Effector memory CD4-positive, alpha-beta T cell (primary cell): ENCODE data around the gene IFRD1.

Experiments used
- DNase-seq, 3 donors: peaks; one replicate each; pipeline ENCODE4 v3.0.0-alpha.2; 2020
- H3K27ac ChIP-seq: 2 replicates; pipeline ENCODE4 v1.7.0; 2013; ENCODE audit warnings: mild to moderate bottlenecking, low read length, moderate library complexity; ENCODE audit not compliant: insufficient read depth, poor library complexity, severe bottlenecking
- H3K27me3 ChIP-seq: replicated peaks from 2 replicates; pipeline ENCODE4 v1.7.0; 2013; ENCODE audit warnings: mild to moderate bottlenecking, low read length; ENCODE audit not compliant: insufficient read depth, control insufficient read depth, poor library complexity, severe bottlenecking
- H3K36me3 ChIP-seq: 2 replicates; pipeline ENCODE4 v1.7.0; 2013; ENCODE audit warnings: mild to moderate bottlenecking, low read length, moderate library complexity; ENCODE audit not compliant: control insufficient read depth, insufficient read depth
- H3K4me1 ChIP-seq: 2 replicates; pipeline ENCODE4 v1.7.0; 2013; ENCODE audit warnings: low read length, mild to moderate bottlenecking; ENCODE audit not compliant: control insufficient read depth, insufficient read depth, poor library complexity, severe bottlenecking
- H3K4me3 ChIP-seq: 2 replicates; pipeline ENCODE4 v1.7.0; 2013; ENCODE audit warnings: low read length, low read depth, mild to moderate bottlenecking; ENCODE audit not compliant: insufficient read depth, poor library complexity, severe bottlenecking
- H3K9me3 ChIP-seq: 2 replicates; pipeline ENCODE4 v1.7.0; 2013; ENCODE audit warnings: mild to moderate bottlenecking, low read length, moderate library complexity; ENCODE audit not compliant: control insufficient read depth
- total RNA-seq, 3 donors: gene quantifications; one replicate each; lab custom pipeline; 2026; lab: John Stamatoyannopoulos, UW

The IFRD1 gene, protein sequence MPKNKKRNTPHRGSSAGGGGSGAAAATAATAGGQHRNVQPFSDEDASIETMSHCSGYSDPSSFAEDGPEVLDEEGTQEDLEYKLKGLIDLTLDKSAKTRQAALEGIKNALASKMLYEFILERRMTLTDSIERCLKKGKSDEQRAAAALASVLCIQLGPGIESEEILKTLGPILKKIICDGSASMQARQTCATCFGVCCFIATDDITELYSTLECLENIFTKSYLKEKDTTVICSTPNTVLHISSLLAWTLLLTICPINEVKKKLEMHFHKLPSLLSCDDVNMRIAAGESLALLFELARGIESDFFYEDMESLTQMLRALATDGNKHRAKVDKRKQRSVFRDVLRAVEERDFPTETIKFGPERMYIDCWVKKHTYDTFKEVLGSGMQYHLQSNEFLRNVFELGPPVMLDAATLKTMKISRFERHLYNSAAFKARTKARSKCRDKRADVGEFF
- 116 to 250 (median 122) reads per million in 3 donors for total RNA-seq

DNA sequence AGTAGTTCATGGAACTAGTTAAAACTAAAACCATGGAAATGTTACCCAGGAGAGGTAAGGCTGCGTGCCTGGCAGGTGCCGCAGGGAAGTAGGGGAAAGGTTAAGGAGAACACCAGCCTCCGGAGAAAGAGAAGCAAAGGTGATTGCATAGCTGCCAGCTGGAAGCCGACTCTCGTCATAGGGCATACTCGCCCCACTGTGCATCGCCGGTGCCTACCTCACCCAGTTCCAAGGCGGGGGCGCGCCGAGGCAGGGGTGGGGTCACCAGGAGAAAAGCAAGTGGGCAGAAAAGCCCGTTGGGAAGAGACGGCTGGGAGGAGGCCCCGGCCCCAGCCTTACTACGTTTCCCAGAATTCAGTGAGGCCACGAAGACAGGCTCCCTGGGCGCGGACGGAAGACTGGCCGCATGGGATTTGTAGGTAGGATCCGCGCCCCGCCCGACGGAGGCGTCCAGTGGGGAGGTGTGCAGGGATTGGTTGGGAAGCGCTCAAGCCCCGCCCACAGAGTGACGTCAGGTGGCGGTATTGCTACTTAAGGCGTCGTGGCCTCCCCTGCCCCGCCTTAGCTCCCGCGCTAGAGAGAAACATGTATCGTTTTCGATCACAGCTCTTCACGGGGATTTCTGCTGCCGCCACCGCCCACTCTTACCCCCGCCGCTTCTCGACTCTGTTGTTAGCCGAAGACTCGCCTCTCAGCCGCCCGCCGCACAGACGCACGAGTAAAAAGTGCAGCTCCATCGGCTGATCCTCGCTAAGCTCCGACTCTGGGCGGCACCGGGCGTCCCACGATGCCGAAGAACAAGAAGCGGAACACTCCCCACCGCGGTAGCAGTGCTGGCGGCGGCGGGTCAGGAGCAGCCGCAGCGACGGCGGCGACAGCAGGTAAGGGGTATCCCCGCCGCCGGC is at the start of gene IFRD1:
Gene IFRD1, plus strand, starts transcription at position 559 of the 905 bp plus-strand sequence. Its CDS starts 229 bp downstream, at position 788.
- Histone ChIP-seq H3K27ac (peak within 1 kb of the TSS; percentile 99), H3K36me3 (no peaks in the 10 kb centered on the region), H3K4me3 (peak within 1 kb of the TSS; percentile 98), H3K9me3 (no peaks in the 10 kb centered on the region), H3K27me3 (no peaks in the 10 kb centered on the region), H3K4me1 (peaks cover 9% of the 10 kb centered on the region)
- DNase-seq = peak; percentile 96 to 98 (median 97)

DNA sequence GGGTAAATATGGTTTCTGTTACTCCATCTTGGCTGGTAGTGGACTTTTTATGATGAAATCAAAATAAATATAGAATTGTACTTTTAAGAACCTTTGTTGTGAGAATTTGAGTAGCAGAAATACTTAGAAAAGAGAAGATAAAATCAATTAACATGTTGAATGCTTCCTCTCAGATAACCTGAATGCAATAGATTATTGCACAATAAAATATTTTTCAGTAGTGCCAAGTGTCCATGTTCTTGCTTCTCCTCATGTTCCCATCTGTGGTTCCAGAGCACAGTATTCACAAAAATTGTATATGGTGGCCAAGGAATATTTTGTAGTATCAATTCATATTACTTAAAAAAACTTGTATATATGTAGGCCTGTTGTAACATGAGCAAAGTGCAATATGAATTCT is 45.9 kb upstream of the IFRD1 start:
- Histone ChIP-seq H3K9me3 (no peaks in the 10 kb centered on the region), H3K4me3 (no peak overlapping the region), H3K36me3 (no peaks in the 10 kb centered on the region), H3K27me3 (no peaks in the 10 kb centered on the region), H3K4me1 (no peaks in the 10 kb centered on the region), H3K27ac (no peak overlapping the region)
- no peak for DNase-seq

DNA sequence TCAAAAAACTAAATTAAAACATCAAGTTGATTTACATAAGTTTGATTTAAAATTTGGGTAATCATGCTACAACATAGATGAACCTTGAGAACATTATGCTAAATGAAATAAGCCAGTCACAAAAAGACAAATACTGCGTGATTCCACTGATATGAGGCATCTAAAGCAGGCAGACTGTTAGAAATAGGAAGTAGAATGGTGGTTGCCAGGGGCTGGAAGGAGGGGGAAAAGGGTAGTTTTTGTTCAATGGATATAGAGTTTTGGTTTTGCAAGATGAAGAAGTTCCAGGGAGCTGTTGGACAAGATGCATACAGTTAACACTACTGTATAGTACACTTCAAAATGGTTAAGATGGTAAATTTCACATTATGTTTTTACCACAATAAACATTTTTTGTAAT is 45.0 kb upstream of the IFRD1 start:
- Histone ChIP-seq H3K9me3 (no peaks in the 10 kb centered on the region), H3K36me3 (no peaks in the 10 kb centered on the region), H3K4me1 (no peaks in the 10 kb centered on the region), H3K27me3 (no peaks in the 10 kb centered on the region), H3K27ac (no peak overlapping the region), H3K4me3 (no peak overlapping the region)
- DNase-seq = no peak

DNA sequence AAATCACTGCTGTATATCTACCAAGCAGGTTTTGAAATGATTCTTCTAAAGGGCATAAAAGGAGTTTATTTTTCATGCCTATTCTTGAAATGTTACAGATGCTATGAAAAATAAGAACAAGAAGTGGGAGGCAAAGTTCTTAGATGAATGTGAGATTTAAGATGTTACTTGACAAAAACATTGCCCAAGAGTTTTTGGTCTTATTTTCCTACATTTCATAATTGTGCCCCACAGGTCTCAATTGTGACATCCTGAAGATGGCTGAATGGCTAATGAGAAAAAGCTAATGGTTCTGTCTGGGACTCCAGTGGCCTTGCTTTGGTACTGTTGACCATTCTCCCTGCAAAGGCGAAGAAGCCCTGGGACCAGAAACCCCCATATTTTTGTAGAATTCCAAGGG is 43.0 kb upstream of the IFRD1 start:
- no peaks in the 10 kb centered on the region for H3K36me3 ChIP-seq

DNA sequence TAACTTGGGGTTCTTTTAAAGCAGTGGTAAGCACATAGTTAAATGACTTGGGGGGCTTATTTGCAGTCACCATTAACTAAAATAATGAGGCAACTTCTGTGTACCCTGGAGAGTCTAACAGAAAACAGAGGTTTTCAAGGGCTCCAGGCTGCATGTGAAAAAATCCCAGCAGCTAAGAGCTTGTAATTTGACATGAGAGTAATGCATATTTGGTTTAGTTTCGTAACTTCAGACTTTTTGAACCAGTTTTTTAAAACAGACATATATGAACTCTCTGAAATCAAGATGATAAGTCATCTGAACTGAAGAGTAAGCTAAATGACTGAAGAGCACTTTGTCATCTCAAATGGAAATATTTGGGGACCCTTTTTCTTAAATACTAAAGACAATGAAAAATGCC is 40.2 kb upstream of the IFRD1 start:
- H3K4me3 ChIP-seq = no peak overlapping the region
- no peaks in the 10 kb centered on the region for H3K4me1 ChIP-seq
- no peak for DNase-seq
- H3K9me3 ChIP-seq = no peaks in the 10 kb centered on the region
- H3K27ac ChIP-seq = no peak overlapping the region
- H3K27me3 ChIP-seq = no peaks in the 10 kb centered on the region
- H3K36me3 ChIP-seq = no peaks in the 10 kb centered on the region

More for the DNA sequence above, 43.0 kb upstream of the IFRD1 start:
- H3K4me3 ChIP-seq = no peak overlapping the region
- DNase-seq = no peak
- H3K4me1 ChIP-seq = no peaks in the 10 kb centered on the region
- no peaks in the 10 kb centered on the region for H3K9me3 ChIP-seq
- no peaks in the 10 kb centered on the region for H3K27me3 ChIP-seq
- H3K27ac ChIP-seq = no peak overlapping the region

DNA sequence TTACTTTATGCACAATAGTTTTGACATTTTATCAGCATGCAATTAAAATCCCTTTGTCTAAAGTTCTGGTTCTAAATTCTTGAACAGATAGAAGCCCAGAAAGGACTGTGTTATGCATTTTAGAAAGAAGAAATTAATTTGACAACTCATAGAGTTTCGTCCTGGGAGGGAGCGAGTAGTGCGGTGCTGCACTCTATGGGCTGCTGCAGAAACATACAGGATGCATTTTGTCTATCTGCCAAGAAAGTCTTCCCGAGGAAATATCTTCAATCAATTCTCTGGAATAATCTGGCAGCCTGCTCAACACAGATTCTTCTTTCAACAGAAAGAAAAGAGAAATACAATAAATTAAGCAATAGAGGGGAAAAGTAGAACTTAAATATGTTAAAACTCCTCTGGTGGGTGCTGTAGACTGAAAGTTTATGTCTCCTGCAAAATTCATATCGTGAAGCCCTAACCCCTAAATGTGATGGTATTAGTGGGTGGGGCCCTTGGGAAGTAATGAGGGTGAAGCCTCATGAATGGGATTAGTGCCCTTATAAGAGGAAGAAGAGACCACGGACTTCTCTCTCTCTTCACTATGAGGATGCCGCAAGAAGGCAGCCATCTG is 39.0 kb upstream of the IFRD1 start:
- Histone ChIP-seq H3K9me3 (no peaks in the 10 kb centered on the region), H3K36me3 (no peaks in the 10 kb centered on the region), H3K27me3 (no peaks in the 10 kb centered on the region), H3K4me3 (no peak overlapping the region), H3K4me1 (no peaks in the 10 kb centered on the region), H3K27ac (no peak overlapping the region)
- DNase-seq = no peak

DNA sequence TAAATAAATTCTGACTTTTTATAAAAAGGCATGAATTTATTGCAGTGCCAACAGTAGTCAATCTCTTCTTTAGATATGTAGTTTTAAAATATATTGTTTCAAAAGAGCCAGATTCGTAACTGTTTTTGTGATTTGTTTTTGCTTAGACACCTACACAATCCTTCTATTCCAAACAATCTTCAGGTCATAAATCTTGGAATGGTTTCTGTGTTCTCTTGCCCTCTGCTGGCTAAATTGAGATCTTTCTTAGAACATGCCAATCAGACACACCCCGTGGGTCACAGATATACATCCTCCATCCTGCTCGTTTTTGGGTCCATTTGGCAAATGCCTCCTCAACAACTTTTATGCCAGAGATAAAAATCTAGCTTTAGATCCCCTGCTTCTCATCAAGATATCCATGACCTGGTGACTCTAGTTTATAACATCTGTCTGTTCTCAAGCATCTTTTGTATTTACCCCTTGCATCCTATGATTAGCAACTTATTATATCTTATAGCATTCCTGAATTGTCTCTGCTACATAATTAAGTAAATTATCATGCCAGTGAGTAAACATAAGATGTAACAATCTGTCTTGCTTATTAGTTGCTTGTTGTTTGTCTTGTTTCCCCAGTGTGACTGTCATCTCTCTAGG is 35.3 kb upstream of the IFRD1 start:
- Histone ChIP-seq H3K4me1 (no peaks in the 10 kb centered on the region), H3K9me3 (no peaks in the 10 kb centered on the region), H3K4me3 (no peak overlapping the region), H3K27me3 (no peaks in the 10 kb centered on the region), H3K27ac (no peak overlapping the region), H3K36me3 (no peaks in the 10 kb centered on the region)
- DNase-seq = no peak

DNA sequence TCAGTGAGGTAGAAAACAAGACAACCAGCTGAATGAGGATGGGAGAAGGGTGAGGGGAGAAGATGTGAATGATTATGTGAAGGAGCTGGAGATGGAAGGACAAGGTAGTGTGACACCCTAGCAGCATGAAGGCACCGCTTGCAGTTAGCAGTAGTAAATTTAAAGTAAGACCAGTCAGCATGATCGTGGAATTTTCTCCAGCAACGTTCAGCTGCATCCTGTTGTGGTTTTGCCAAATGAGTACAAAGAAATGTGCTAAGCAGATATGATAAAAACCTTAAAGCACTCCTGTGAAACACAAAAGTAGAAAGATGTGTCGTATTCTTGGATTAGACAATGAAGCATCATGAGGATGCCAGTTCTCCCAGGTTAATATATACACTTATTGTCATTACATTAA is 34.1 kb upstream of the IFRD1 start:
- H3K36me3 ChIP-seq = no peaks in the 10 kb centered on the region
- no peak overlapping the region for H3K27ac ChIP-seq
- no peaks in the 10 kb centered on the region for H3K9me3 ChIP-seq
- H3K4me1 ChIP-seq = no peaks in the 10 kb centered on the region
- H3K27me3 ChIP-seq = no peaks in the 10 kb centered on the region
- no peak for DNase-seq
- H3K4me3 ChIP-seq = no peak overlapping the region

DNA sequence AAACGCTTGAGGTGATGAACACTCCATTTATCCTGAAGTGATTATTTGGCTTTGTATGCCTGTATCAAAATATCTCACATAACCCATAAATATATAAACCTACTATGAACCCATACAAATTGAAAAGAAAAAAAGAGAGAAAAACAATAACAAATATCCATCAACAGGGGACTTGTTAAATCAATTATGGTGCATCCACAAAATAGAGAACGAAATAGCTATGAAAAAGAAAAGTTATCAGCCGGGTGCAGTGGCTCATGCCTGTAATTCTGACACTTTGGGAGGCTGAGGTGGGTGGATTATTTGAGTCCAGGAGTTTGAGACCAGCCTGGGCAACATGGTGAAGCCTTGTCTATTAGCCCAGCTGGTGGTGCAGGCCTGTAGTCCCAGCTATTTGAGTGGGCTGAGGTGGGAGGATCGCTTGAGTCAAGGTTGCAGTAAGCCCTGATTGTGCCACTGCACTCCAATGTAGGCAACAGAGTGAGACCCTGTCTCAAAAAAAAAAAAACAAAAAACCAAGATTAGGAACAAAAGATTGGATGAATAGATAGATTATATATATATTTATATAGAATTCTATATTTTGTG is 30.6 kb upstream of the IFRD1 start:
- H3K27me3 ChIP-seq = no peaks in the 10 kb centered on the region
- H3K4me3 ChIP-seq = no peak overlapping the region
- H3K9me3 ChIP-seq = no peaks in the 10 kb centered on the region
- H3K4me1 ChIP-seq = no peaks in the 10 kb centered on the region
- no peaks in the 10 kb centered on the region for H3K36me3 ChIP-seq
- H3K27ac ChIP-seq = no peak overlapping the region
- no peak for DNase-seq
